GM08714 (cell line): ENCODE data around the gene UTP4.
"Not testable (repeated sequence)": the region's sequence is repeated elsewhere in the genome, so short reads cannot be mapped to it uniquely, and the experiment has no call there.

ENCODE experiments used
- H3K4me3 ChIP-seq: fragments of 200-500 bp; sonication (Bioruptor generic); 2 replicates; pipeline ENCODE4 v1.5.1; 2014; ENCODE audit warnings: mild to moderate bottlenecking, low read length, inconsistent platforms
- ZNF274 ChIP-seq: IDR thresholded peaks from 2 replicates; pipeline ENCODE4 v1.6.1; 2012; ENCODE audit warnings: mild to moderate bottlenecking, low read depth, low read length

Gene UTP4

GRCh38 chr16:69115361-69115760, 17.1 kb upstream of the UTP4 start:
- no peak overlapping the region for H3K4me3 ChIP-seq
- no peak for TF ChIP-seq ZNF274

GRCh38 chr16:69115837-69116236, 16.6 kb upstream of the UTP4 start:
- TF ChIP-seq ZNF274 = no peak

GRCh38 chr16:69116256-69116875, 16.1 kb upstream of the UTP4 start:
- TF ChIP-seq ZNF274 = no peak

More at GRCh38 chr16:69115837-69116236, 16.6 kb upstream of the UTP4 start:
- H3K4me3 ChIP-seq = no peak overlapping the region

GRCh38 chr16:69116906-69117305, 15.5 kb upstream of the UTP4 start:
- H3K4me3 ChIP-seq = no peak overlapping the region
- no peak for TF ChIP-seq ZNF274

More at GRCh38 chr16:69116256-69116875, 16.1 kb upstream of the UTP4 start:
- H3K4me3 ChIP-seq = no peak overlapping the region

- no peak for TF ChIP-seq ZNF274
- H3K4me3 ChIP-seq = no peak overlapping the region
Measured at GRCh38 chr16:69118468-69118867, 14.0 kb upstream of the UTP4 start.

- no peak overlapping the region for H3K4me3 ChIP-seq
- no peak for TF ChIP-seq ZNF274
Measured at GRCh38 chr16:69118994-69119393, 13.5 kb upstream of the UTP4 start.

GRCh38 chr16:69119536-69119935, 12.9 kb upstream of the UTP4 start:
- H3K4me3 ChIP-seq = no peak overlapping the region
- no peak for TF ChIP-seq ZNF274

- H3K4me3 ChIP-seq = no peak overlapping the region
- no peak for TF ChIP-seq ZNF274
Measured at GRCh38 chr16:69120096-69120664, 12.3 kb upstream of the UTP4 start.

- no peak overlapping the region for H3K4me3 ChIP-seq
- TF ChIP-seq ZNF274 = no peak
Measured at GRCh38 chr16:69123910-69124309, 8.5 kb upstream of the UTP4 start.

- not testable (repeated sequence) for H3K4me3 ChIP-seq
Measured at GRCh38 chr16:69124406-69124805, 8.0 kb upstream of the UTP4 start.

GRCh38 chr16:69124961-69125360, 7.5 kb upstream of the UTP4 start:
- H3K4me3 ChIP-seq = not testable (repeated sequence)

- no peak overlapping the region for H3K4me3 ChIP-seq
- TF ChIP-seq ZNF274 = no peak
Measured at GRCh38 chr16:69126221-69126620, 6.2 kb upstream of the UTP4 start.

- H3K4me3 ChIP-seq = not testable (repeated sequence)
Measured at GRCh38 chr16:69126801-69127200, 5.6 kb upstream of the UTP4 start.

- TF ChIP-seq ZNF274 = no peak
- no peak overlapping the region for H3K4me3 ChIP-seq
Measured at GRCh38 chr16:69127966-69128510, 4.4 kb upstream of the UTP4 start.

- H3K4me3 ChIP-seq = no peak overlapping the region; the same call in 1 of the 2 replicates
- TF ChIP-seq ZNF274 = no peak
Measured at GRCh38 chr16:69130461-69130860, 2.0 kb upstream of the UTP4 start.

- peak overlapping the region; percentile 100 for H3K4me3 ChIP-seq
- no peak for TF ChIP-seq ZNF274
Measured at GRCh38 chr16:69131167-69131838, 1.1 kb upstream of the UTP4 start.
